RWPE1 (cell line): ENCODE measurements around the gene WNT3A.

Experiments used
- CTCF ChIA-PET: fragments of 350-600 bp; sonication (Branson Sonifier 250); formaldehyde crosslinking; extraction: SDS; loops from one replicate; lab custom pipeline; 2021; lab: Yijun Ruan, JAX
- POLR2A ChIA-PET: fragments of 400-600 bp; formaldehyde crosslinking; extraction: SDS; loops from one replicate; lab custom pipeline; 2020; ENCODE audit warnings: antibody characterized with exemption; ENCODE audit not compliant: low non-redundant PET; lab: Yijun Ruan, JAX
- DNase-seq: peaks from one replicate; pipeline ENCODE4 v3.0.0; 2012; ENCODE audit warnings: low spot score
- H3K27ac ChIP-seq: fragments of 450-650 bp; 2 replicates; pipeline ENCODE4 v1.5.1; 2017
- CTCF ChIP-seq: fragments of 450-650 bp; conservative IDR thresholded peaks from 2 replicates; pipeline ENCODE4 v1.5.1; 2017; ENCODE audit warnings: low read depth, mild to moderate bottlenecking

WNT3A gene

GRCh38 chr1:228062812-228063211, 56.0 kb downstream of the WNT3A start:
- H3K27ac ChIP-seq, result no peak overlapping the region
- POLR2A ChIA-PET, result no interaction called here
- no peak for TF ChIP-seq CTCF
- no peak for DNase-seq
- CTCF ChIA-PET, result no interaction called here

GRCh38 chr1:228063251-228064191, 56.7 kb downstream of the WNT3A start:
- DNase-seq, result no peak
- H3K27ac ChIP-seq, result no peak overlapping the region
- TF ChIP-seq CTCF, result no peak
- POLR2A ChIA-PET, result no interaction called here
- CTCF ChIA-PET, result interaction anchor here (0.6 kb wide), 1 partner anchor 269 kb away, joined by 3 read pairs; no protein-coding TSS in a partner anchor

- CTCF ChIA-PET, result no interaction called here
- POLR2A ChIA-PET, result no interaction called here
- no peak for DNase-seq
- no peak for TF ChIP-seq CTCF
- no peak overlapping the region for H3K27ac ChIP-seq
These were observed 57.5 kb downstream of the WNT3A start for GRCh38 chr1:228064296-228064695.

GRCh38 chr1:228064741-228065542, 58.1 kb downstream of the WNT3A start:
- no peak overlapping the region for H3K27ac ChIP-seq
- TF ChIP-seq CTCF, result no peak
- CTCF ChIA-PET, result no interaction called here
- DNase-seq, result no peak
- POLR2A ChIA-PET, result no interaction called here

GRCh38 chr1:228065543-228066347, 58.9 kb downstream of the WNT3A start:
- H3K27ac ChIP-seq, result no peak overlapping the region
- no peak for TF ChIP-seq CTCF
- ChIA-PET CTCF (interaction anchor here (0.6 to 0.7 kb wide), 2 partner anchors 63 to 116 kb away, joined by 3 to 10 read pairs; no protein-coding TSS in a partner anchor), POLR2A (no interaction called here)
- DNase-seq, result no peak
